ENCODE data around the gene HMCN1. TPM values are rescaled to one million over a fixed set of nuclear protein-coding genes. Genes with fewer than 3 reads are reported as not detected.

Gene HMCN1
- total and polyA plus RNA-seq, 2 donors, result 0.50 to 0.85 TPM

GRCh38 chr1:185960422-185961321 is 226.5 kb downstream of the HMCN1 start:
- 97% methylated on average over 5 of the region's 5 CpGs for WGBS

GRCh38 chr1:185961664-185962063 is 227.5 kb downstream of the HMCN1 start:
- no peak for DNase-seq (ENCODE audit: low read depth in 6 of 9, low spot score in 9 of 9)
- Histone ChIP-seq H3K9me3 (ENCODE audit: control insufficient read depth in 2 of 2, insufficient read depth in 1 of 2, low read length in 1 of 2) (no peaks in the 10 kb centered on the region), H3K27ac (ENCODE audit: low read depth in 1 of 2, low read length in 1 of 2) (no peak overlapping the region), H3K4me1 (ENCODE audit: control insufficient read depth in 2 of 2, insufficient read depth in 2 of 2, low read length in 2 of 2) (no peaks in the 10 kb centered on the region), H3K36me3 (ENCODE audit: control insufficient read depth in 2 of 2, insufficient read depth in 2 of 2, low read length in 1 of 2) (no peaks in the 10 kb centered on the region), H3K27me3 (ENCODE audit: control insufficient read depth in 2 of 2, insufficient read depth in 1 of 2, low read length in 1 of 2) (no peaks in the 10 kb centered on the region), H3K4me3 (ENCODE audit: low read length in 2 of 2) (no peak overlapping the region)
- WGBS, result 87% methylated on average over 2 of the region's 2 CpGs

More at GRCh38 chr1:185960422-185961321, 226.5 kb downstream of the HMCN1 start:
- no peaks in the 10 kb centered on the region for H3K9me3 ChIP-seq (ENCODE audit: control insufficient read depth in 2 of 2, insufficient read depth in 1 of 2, low read length in 1 of 2)
- no peaks in the 10 kb centered on the region for H3K27me3 ChIP-seq (ENCODE audit: control insufficient read depth in 2 of 2, insufficient read depth in 1 of 2, low read length in 1 of 2)
- H3K36me3 ChIP-seq (ENCODE audit: control insufficient read depth in 2 of 2, insufficient read depth in 2 of 2, low read length in 1 of 2), result no peaks in the 10 kb centered on the region
- DNase-seq (ENCODE audit: low read depth in 6 of 9, low spot score in 9 of 9), result no peak
- no peak overlapping the region for H3K4me3 ChIP-seq (ENCODE audit: low read length in 2 of 2)
- H3K4me1 ChIP-seq (ENCODE audit: control insufficient read depth in 2 of 2, insufficient read depth in 2 of 2, low read length in 2 of 2), result no peaks in the 10 kb centered on the region
- no peak overlapping the region for H3K27ac ChIP-seq (ENCODE audit: low read depth in 1 of 2, low read length in 1 of 2)

GRCh38 chr1:185964946-185965345 is 230.8 kb downstream of the HMCN1 start:
- Histone ChIP-seq H3K4me3 (ENCODE audit: low read length in 2 of 2) (no peak overlapping the region), H3K36me3 (ENCODE audit: control insufficient read depth in 2 of 2, insufficient read depth in 2 of 2, low read length in 1 of 2) (no peaks in the 10 kb centered on the region), H3K9me3 (ENCODE audit: control insufficient read depth in 2 of 2, insufficient read depth in 1 of 2, low read length in 1 of 2) (no peaks in the 10 kb centered on the region), H3K4me1 (ENCODE audit: control insufficient read depth in 2 of 2, insufficient read depth in 2 of 2, low read length in 2 of 2) (no peaks in the 10 kb centered on the region), H3K27me3 (ENCODE audit: control insufficient read depth in 2 of 2, insufficient read depth in 1 of 2, low read length in 1 of 2) (no peaks in the 10 kb centered on the region), H3K27ac (ENCODE audit: low read depth in 1 of 2, low read length in 1 of 2) (no peak overlapping the region)
- WGBS, result 65% methylated on average over 3 of the region's 3 CpGs
- DNase-seq (ENCODE audit: low read depth in 6 of 9, low spot score in 9 of 9), result no peak

GRCh38 chr1:185965870-185966269 is 231.7 kb downstream of the HMCN1 start:
- no peak overlapping the region for H3K4me3 ChIP-seq (ENCODE audit: low read length in 2 of 2)
- DNase-seq (ENCODE audit: low read depth in 6 of 9, low spot score in 9 of 9), result no peak
- H3K9me3 ChIP-seq (ENCODE audit: control insufficient read depth in 2 of 2, insufficient read depth in 1 of 2, low read length in 1 of 2), result no peaks in the 10 kb centered on the region
- H3K27ac ChIP-seq (ENCODE audit: low read depth in 1 of 2, low read length in 1 of 2), result no peak overlapping the region
- H3K27me3 ChIP-seq (ENCODE audit: control insufficient read depth in 2 of 2, insufficient read depth in 1 of 2, low read length in 1 of 2), result no peaks in the 10 kb centered on the region
- H3K4me1 ChIP-seq (ENCODE audit: control insufficient read depth in 2 of 2, insufficient read depth in 2 of 2, low read length in 2 of 2), result no peaks in the 10 kb centered on the region
- H3K36me3 ChIP-seq (ENCODE audit: control insufficient read depth in 2 of 2, insufficient read depth in 2 of 2, low read length in 1 of 2), result no peaks in the 10 kb centered on the region
- WGBS, result 93% methylated on average over 3 of the region's 3 CpGs

GRCh38 chr1:185966471-185966870 is 232.3 kb downstream of the HMCN1 start:
- no peak for DNase-seq (ENCODE audit: low read depth in 6 of 9, low spot score in 9 of 9)
- Histone ChIP-seq H3K27ac (ENCODE audit: low read depth in 1 of 2, low read length in 1 of 2) (no peak overlapping the region), H3K9me3 (ENCODE audit: control insufficient read depth in 2 of 2, insufficient read depth in 1 of 2, low read length in 1 of 2) (no peaks in the 10 kb centered on the region), H3K27me3 (ENCODE audit: control insufficient read depth in 2 of 2, insufficient read depth in 1 of 2, low read length in 1 of 2) (no peaks in the 10 kb centered on the region), H3K4me3 (ENCODE audit: low read length in 2 of 2) (no peak overlapping the region), H3K4me1 (ENCODE audit: control insufficient read depth in 2 of 2, insufficient read depth in 2 of 2, low read length in 2 of 2) (no peaks in the 10 kb centered on the region), H3K36me3 (ENCODE audit: control insufficient read depth in 2 of 2, insufficient read depth in 2 of 2, low read length in 1 of 2) (no peaks in the 10 kb centered on the region)
- 94% methylated on average over 2 of the region's 2 CpGs for WGBS

GRCh38 chr1:185969028-185969427 is 234.8 kb downstream of the HMCN1 start:
- 90% methylated on average over 4 of the region's 4 CpGs for WGBS

GRCh38 chr1:185969524-185969991 is 235.4 kb downstream of the HMCN1 start:
- Histone ChIP-seq H3K4me1 (ENCODE audit: control insufficient read depth in 2 of 2, insufficient read depth in 2 of 2, low read length in 2 of 2) (no peaks in the 10 kb centered on the region), H3K36me3 (ENCODE audit: control insufficient read depth in 2 of 2, insufficient read depth in 2 of 2, low read length in 1 of 2) (no peaks in the 10 kb centered on the region), H3K9me3 (ENCODE audit: control insufficient read depth in 2 of 2, insufficient read depth in 1 of 2, low read length in 1 of 2) (no peaks in the 10 kb centered on the region), H3K4me3 (ENCODE audit: low read length in 2 of 2) (no peak overlapping the region), H3K27me3 (ENCODE audit: control insufficient read depth in 2 of 2, insufficient read depth in 1 of 2, low read length in 1 of 2) (no peaks in the 10 kb centered on the region), H3K27ac (ENCODE audit: low read depth in 1 of 2, low read length in 1 of 2) (no peak overlapping the region)
- no peak for DNase-seq (ENCODE audit: low read depth in 6 of 9, low spot score in 9 of 9)

More at GRCh38 chr1:185969028-185969427, 234.8 kb downstream of the HMCN1 start:
- Histone ChIP-seq H3K4me1 (ENCODE audit: control insufficient read depth in 2 of 2, insufficient read depth in 2 of 2, low read length in 2 of 2) (no peaks in the 10 kb centered on the region), H3K27me3 (ENCODE audit: control insufficient read depth in 2 of 2, insufficient read depth in 1 of 2, low read length in 1 of 2) (no peaks in the 10 kb centered on the region), H3K9me3 (ENCODE audit: control insufficient read depth in 2 of 2, insufficient read depth in 1 of 2, low read length in 1 of 2) (no peaks in the 10 kb centered on the region), H3K4me3 (ENCODE audit: low read length in 2 of 2) (no peak overlapping the region), H3K36me3 (ENCODE audit: control insufficient read depth in 2 of 2, insufficient read depth in 2 of 2, low read length in 1 of 2) (no peaks in the 10 kb centered on the region), H3K27ac (ENCODE audit: low read depth in 1 of 2, low read length in 1 of 2) (no peak overlapping the region)
- DNase-seq (ENCODE audit: low read depth in 6 of 9, low spot score in 9 of 9), result no peak

GRCh38 chr1:185971688-185972087 is 237.5 kb downstream of the HMCN1 start:
- 55% methylated on average over 1 of the region's 1 CpG for WGBS
- no peak overlapping the region for H3K27ac ChIP-seq (ENCODE audit: low read depth in 1 of 2, low read length in 1 of 2)
- H3K27me3 ChIP-seq (ENCODE audit: control insufficient read depth in 2 of 2, insufficient read depth in 1 of 2, low read length in 1 of 2), result no peaks in the 10 kb centered on the region
- no peaks in the 10 kb centered on the region for H3K4me1 ChIP-seq (ENCODE audit: control insufficient read depth in 2 of 2, insufficient read depth in 2 of 2, low read length in 2 of 2)
- H3K4me3 ChIP-seq (ENCODE audit: low read length in 2 of 2), result no peak overlapping the region
- no peak for DNase-seq (ENCODE audit: low read depth in 6 of 9, low spot score in 9 of 9)
- no peaks in the 10 kb centered on the region for H3K9me3 ChIP-seq (ENCODE audit: control insufficient read depth in 2 of 2, insufficient read depth in 1 of 2, low read length in 1 of 2)
- H3K36me3 ChIP-seq (ENCODE audit: control insufficient read depth in 2 of 2, insufficient read depth in 2 of 2, low read length in 1 of 2), result no peaks in the 10 kb centered on the region

- Histone ChIP-seq H3K4me1 (ENCODE audit: control insufficient read depth in 2 of 2, insufficient read depth in 2 of 2, low read length in 2 of 2) (no peaks in the 10 kb centered on the region), H3K9me3 (ENCODE audit: control insufficient read depth in 2 of 2, insufficient read depth in 1 of 2, low read length in 1 of 2) (no peaks in the 10 kb centered on the region), H3K27ac (ENCODE audit: low read depth in 1 of 2, low read length in 1 of 2) (no peak overlapping the region), H3K4me3 (ENCODE audit: low read length in 2 of 2) (no peak overlapping the region), H3K36me3 (ENCODE audit: control insufficient read depth in 2 of 2, insufficient read depth in 2 of 2, low read length in 1 of 2) (no peaks in the 10 kb centered on the region), H3K27me3 (ENCODE audit: control insufficient read depth in 2 of 2, insufficient read depth in 1 of 2, low read length in 1 of 2) (no peaks in the 10 kb centered on the region)
- DNase-seq (ENCODE audit: low read depth in 6 of 9, low spot score in 9 of 9), result no peak
- 96% methylated on average over 3 of the region's 3 CpGs for WGBS
Measured at GRCh38 chr1:185972096-185972850, 238.1 kb downstream of the HMCN1 start.
